Liver (tissue), 3 donors: ENCODE data around the gene GRM3.

Experiments used
- CTCF ChIP-seq: fragments of 150-350 bp; IDR thresholded peaks from 2 replicates; pipeline ENCODE4 v1.5.1; 2017; ENCODE audit warnings: improper control_type of control experiment, low read depth, low read length; ENCODE audit not compliant: missing input control
- GABPA ChIP-seq, 2 donors: IDR thresholded peaks in 1 of 2; conservative IDR thresholded peaks in 1 of 2; 2 replicates each; pipeline ENCODE4 v1.6.1; 2016; ENCODE audit warnings: antibody characterized with exemption in 2 of 2, mild to moderate bottlenecking in 1 of 2, moderate library complexity in 1 of 2
- HNF4A ChIP-seq, 2 donors: conservative IDR thresholded peaks; 2 replicates each; pipeline ENCODE4 v1.6.1; 2016; ENCODE audit warnings: antibody characterized with exemption in 2 of 2, mild to moderate bottlenecking in 2 of 2
- REST ChIP-seq: IDR thresholded peaks from 2 replicates; pipeline ENCODE4 v1.6.1; 2016; ENCODE audit warnings: antibody characterized with exemption, mild to moderate bottlenecking
- donor health status: healthy.
- donor health status: healthy.

GRCh38 chr7:86793136-86793535 is 149.4 kb downstream of the GRM3 start:
- no peak for TF ChIP-seq GABPA (IDR thresholded peaks at IDR 0.05 in 1 of 2, conservative IDR thresholded peaks at IDR 0.05 in 1 of 2)
- TF ChIP-seq CTCF = no peak
- no peak for TF ChIP-seq HNF4A (conservative IDR thresholded peaks at IDR 0.05)
- no peak for TF ChIP-seq REST
